ENCODE data around the gene HLA-G. TPM values are rescaled to one million over a fixed set of nuclear protein-coding genes. Genes with fewer than 3 reads are reported as not detected.
"Not testable (repeated sequence)": the region's sequence is repeated elsewhere in the genome, so short reads cannot be mapped to it uniquely, and the experiment has no call there.

Gene HLA-G
- total RNA-seq, 2 experiments from 2014 or later = 1.3 TPM

DNA sequence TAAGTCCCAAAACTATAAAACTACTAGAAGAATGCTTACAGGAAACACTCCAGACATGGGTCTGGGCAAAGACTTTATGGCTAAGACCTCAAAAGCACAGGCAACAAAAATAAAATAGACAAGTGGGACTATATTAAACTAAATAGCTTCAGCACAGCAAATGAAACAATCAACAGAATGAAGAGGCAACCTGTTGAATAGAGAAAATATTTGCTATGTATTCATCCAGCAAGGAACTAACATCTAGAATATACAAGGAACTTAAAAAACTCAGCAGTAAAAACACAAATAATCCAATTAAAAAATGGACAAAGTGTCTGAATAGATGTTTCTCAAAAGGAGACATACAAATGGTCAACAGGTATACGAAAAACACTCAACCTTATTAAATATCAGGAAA, 30.4 kb downstream of the HLA-G start:
- no peak for DNase-seq
- H3K4me1 Mint-ChIP-seq = no peaks in the 10 kb centered on the region
- H3K36me3 Mint-ChIP-seq (ENCODE audit: low read depth) = no peaks in the 10 kb centered on the region
- H3K27ac Mint-ChIP-seq = no peak overlapping the region
- peaks cover 56% of the 10 kb centered on the region for H3K27me3 Mint-ChIP-seq
- H3K4me3 Mint-ChIP-seq = no peak overlapping the region
- POLR2A ChIA-PET = no interaction called here
- CTCF ChIA-PET = no interaction called here
- no peaks in the 10 kb centered on the region for H3K9me3 Mint-ChIP-seq

DNA sequence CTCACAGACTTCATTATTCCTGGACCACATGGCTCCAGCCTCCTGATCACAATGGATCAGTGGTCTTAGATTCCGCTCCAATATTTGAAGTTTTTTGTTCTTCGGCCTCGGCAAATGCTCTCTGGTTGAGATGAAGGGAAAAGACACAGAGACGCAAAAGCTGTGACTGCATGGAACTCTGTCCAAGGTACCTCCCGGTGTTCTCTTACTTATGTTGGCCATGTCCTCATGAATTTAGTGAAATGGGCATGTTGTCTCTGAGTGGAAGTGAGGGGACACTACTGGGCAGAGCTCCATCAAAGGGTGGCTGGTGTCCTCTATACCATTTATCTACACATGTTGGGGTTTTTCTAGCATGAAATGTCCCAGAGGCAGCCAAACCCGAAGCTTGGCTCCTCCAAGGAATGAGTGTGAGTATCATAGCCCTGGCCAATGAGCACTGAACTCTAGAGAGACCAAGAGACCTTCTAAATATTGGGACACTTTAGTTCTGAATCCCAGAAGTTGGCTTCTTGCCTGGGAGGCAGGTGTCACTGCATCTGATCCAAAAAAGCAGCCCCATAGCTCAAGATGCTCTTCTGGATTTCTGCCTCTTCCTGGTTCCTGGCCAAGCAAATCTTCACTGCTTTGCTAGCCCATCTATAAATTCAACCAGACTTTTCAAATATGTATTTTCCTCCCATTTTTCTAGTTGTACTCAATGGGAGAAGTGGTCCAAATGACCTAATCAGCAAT, 34.1 kb downstream of the HLA-G start:
- Mint-ChIP-seq H3K9me3 (no peaks in the 10 kb centered on the region), H3K27ac (no peak overlapping the region), H3K4me1 (no peaks in the 10 kb centered on the region), H3K27me3 (peaks cover 58% of the 10 kb centered on the region), H3K36me3 (ENCODE audit: low read depth) (no peaks in the 10 kb centered on the region), H3K4me3 (no peak overlapping the region)
- CTCF ChIA-PET = interaction anchor here (1.3 to 1.4 kb wide), 2 partner anchors 124 to 177 kb away, joined by 3 read pairs; no protein-coding TSS in a partner anchor
- POLR2A ChIA-PET = interaction anchor here (0.5 to 0.7 kb wide), 2 partner anchors 84 to 220 kb away, joined by 3 to 7 read pairs; no protein-coding TSS in a partner anchor
- no peak for DNase-seq

DNA sequence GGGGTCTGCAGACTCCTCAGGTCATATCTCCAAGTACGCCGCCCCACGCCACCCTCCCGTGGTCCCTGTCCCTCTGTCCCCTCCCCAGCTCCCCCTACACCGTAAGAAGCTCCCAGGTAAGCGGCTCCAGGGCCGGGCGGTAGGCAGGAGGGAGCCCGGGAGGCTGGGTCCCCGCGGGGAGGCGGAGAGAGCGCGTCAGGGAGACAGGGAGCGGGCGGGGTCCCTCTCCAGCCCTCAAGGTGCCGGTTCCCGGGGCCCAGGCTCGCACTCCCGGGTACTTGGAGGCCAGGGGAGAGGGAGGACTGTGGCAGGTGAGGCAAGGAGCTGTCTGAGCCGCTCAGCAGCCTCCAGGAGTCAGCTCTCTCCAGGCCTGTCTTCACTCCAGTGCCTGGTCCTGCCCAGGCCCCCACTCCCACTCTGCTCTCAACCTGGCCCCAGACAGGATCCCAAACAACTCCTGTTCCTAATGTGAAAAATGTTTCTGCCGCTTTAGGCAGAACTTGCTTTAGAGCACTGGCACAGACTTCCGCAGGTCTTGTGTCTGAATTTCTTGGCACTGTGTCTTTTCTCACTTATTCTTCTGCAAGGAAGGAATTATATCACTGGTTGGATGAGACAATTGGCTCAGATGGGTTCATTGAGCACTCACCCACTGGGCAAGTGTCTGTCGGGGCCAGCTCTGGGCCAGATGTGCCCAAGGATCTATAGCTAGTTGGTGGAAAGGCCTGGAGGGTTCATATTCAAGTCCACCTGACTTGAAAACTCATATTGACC, 36.6 kb downstream of the HLA-G start:
- H3K4me3 Mint-ChIP-seq = no peak overlapping the region
- H3K4me1 Mint-ChIP-seq = no peaks in the 10 kb centered on the region
- H3K36me3 Mint-ChIP-seq (ENCODE audit: low read depth) = no peaks in the 10 kb centered on the region
- POLR2A ChIA-PET = no interaction called here
- H3K9me3 Mint-ChIP-seq = no peaks in the 10 kb centered on the region
- no peak for DNase-seq
- CTCF ChIA-PET = no interaction called here
- H3K27ac Mint-ChIP-seq = no peak overlapping the region
- H3K27me3 Mint-ChIP-seq = peaks cover 55% of the 10 kb centered on the region

DNA sequence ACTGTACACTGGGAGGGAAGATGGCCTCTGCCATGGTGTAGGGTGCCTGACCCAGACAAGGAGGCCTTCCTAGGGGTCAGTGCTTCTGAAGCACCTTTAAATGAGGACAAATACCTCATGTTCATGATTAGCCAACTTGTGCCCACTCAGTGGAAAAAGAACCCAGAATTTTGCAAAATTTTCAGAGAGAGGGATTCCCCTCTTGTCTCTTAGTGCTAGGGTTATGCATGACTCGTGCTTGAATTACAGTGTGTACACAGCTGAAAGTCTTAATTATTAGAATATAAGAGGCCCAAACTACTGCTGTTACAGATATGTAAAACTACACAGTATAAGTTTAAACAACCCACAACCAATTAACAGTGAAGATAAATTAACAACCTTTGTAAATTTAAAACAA, 38.0 kb downstream of the HLA-G start:
- H3K9me3 Mint-ChIP-seq = no peaks in the 10 kb centered on the region
- no peaks in the 10 kb centered on the region for H3K36me3 Mint-ChIP-seq (ENCODE audit: low read depth)
- DNase-seq = no peak
- H3K4me1 Mint-ChIP-seq = no peaks in the 10 kb centered on the region
- H3K4me3 Mint-ChIP-seq = no peak overlapping the region
- POLR2A ChIA-PET = no interaction called here
- H3K27me3 Mint-ChIP-seq = peaks cover 50% of the 10 kb centered on the region
- no peak overlapping the region for H3K27ac Mint-ChIP-seq
- CTCF ChIA-PET = no interaction called here

DNA sequence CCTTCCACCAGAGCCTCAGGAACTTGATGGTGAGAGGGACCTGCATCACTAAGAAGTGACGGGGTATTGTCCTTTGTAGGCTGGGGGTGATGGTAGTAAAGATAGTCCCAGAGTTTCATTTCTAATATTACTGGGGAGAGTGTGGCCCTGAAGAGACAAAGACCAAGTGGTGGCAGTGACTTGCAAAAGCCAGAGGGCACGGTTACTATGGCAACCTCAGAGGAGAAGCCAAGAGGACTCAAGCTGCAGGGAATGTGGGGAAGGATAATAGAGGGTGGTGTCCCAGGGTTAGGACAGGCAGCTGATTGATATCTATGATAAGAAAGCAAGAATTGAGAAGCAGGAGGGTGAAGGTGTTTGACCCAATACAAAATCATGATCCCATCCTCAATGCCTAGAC, 42.5 kb downstream of the HLA-G start:
- no peaks in the 10 kb centered on the region for H3K36me3 Mint-ChIP-seq (ENCODE audit: low read depth)
- no peak overlapping the region for H3K4me3 Mint-ChIP-seq
- CTCF ChIA-PET = interaction anchor here (0.5 kb wide), 1 partner anchor 171 kb away, joined by 3 read pairs; no protein-coding TSS in a partner anchor
- no peak overlapping the region for H3K27ac Mint-ChIP-seq
- peaks cover 20% of the 10 kb centered on the region for H3K27me3 Mint-ChIP-seq
- no peak for DNase-seq
- POLR2A ChIA-PET = no interaction called here
- no peaks in the 10 kb centered on the region for H3K9me3 Mint-ChIP-seq
- H3K4me1 Mint-ChIP-seq = peaks cover 2% of the 10 kb centered on the region

DNA sequence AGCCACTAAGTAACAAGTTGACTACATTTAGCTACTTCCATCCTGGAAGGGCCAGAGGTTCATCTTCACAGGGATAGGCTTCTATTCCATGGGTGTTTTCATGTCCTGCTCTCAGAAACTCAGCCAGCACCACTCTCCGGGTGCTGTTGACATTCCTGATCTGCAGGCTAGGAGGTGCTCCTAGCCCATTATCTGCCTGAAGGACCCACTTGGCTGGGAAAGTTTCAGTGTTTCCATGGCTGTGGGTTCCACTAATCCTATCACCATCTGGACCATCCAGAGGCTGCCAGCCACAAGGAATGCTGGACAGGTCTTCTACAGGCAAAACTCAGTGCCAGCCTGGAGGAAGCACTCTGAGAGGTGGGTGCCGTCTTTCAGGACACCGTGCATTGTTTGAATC, 45.2 kb downstream of the HLA-G start:
- Mint-ChIP-seq H3K36me3 (ENCODE audit: low read depth) (peaks cover 2% of the 10 kb centered on the region), H3K9me3 (peaks cover 7% of the 10 kb centered on the region), H3K27me3 (peaks cover 13% of the 10 kb centered on the region), H3K4me3 (no peak overlapping the region), H3K4me1 (peaks cover 2% of the 10 kb centered on the region), H3K27ac (no peak overlapping the region)
- CTCF ChIA-PET = no interaction called here
- DNase-seq = no peak
- POLR2A ChIA-PET = no interaction called here

DNA sequence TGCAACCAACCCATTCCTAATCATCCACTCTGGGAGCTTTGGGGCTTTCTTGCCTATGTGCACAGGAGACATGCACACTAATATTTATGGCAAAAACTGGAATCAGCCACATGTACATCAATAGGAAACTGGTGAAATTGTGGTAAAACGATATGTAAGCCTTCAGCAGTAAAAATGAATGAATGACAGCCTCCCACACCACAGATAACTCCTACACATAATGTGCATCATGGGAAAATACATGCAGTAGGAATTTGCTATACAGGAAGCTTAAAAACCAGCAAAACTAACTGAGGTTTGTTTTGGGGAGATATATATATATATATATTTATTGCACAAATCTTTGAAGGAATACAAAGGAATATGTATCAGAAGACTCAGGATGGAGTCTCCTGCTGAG, 47.6 kb downstream of the HLA-G start:
- POLR2A ChIA-PET = no interaction called here
- H3K27ac Mint-ChIP-seq = no peak overlapping the region
- no peak overlapping the region for H3K4me3 Mint-ChIP-seq
- peaks cover 7% of the 10 kb centered on the region for H3K9me3 Mint-ChIP-seq
- peaks cover 2% of the 10 kb centered on the region for H3K36me3 Mint-ChIP-seq (ENCODE audit: low read depth)
- H3K27me3 Mint-ChIP-seq = peaks cover 25% of the 10 kb centered on the region
- CTCF ChIA-PET = no interaction called here
- H3K4me1 Mint-ChIP-seq = peaks cover 2% of the 10 kb centered on the region
- DNase-seq = no peak

DNA sequence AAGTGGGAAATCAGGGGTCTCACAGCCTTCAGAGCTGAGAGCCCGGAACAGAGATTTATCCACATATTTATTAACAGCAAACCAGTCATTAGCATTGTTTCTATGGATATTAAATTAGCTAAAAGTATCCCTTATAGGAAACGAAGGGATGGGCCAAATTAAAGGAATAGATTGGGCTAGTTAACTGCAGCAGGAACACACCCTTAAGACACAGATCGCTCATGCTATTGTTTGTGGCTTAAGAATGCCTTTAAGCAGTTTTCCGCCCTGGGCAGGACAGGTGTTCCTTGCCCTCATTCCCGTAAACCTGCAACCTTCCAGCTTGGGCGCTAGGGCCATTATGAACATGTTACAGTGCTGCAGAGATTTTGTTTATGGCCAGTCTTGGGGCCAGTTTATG, 48.1 kb downstream of the HLA-G start:
- H3K36me3 Mint-ChIP-seq (ENCODE audit: low read depth); DNase-seq; H3K9me3 Mint-ChIP-seq; H3K4me3 Mint-ChIP-seq; H3K27ac Mint-ChIP-seq; CTCF ChIA-PET; H3K4me1 Mint-ChIP-seq; POLR2A ChIA-PET: not testable (repeated sequence)
- peaks cover 26% of the 10 kb centered on the region for H3K27me3 Mint-ChIP-seq

Other genes with a start within 250 kb of the HLA-G start
- not detected for gene OR2H2, start 242.7 kb upstream of the HLA-G start, total RNA-seq
- gene GABBR1, start 194.6 kb upstream of the HLA-G start, total RNA-seq = 10 to 100 TPM; 48.5 to 50.5 TPM
- gene MOG, start 170.7 kb upstream of the HLA-G start, total RNA-seq = not detected
- gene ZFP57, start 146.7 kb upstream of the HLA-G start, total RNA-seq = not detected
- 100 to 1,000 TPM; 315 to 372 TPM for gene HLA-F, start 104.4 kb upstream of the HLA-G start, total RNA-seq
- 1,000 to 10,000 TPM; 1,667 to 1,766 TPM for gene HLA-A, start 114.7 kb downstream of the HLA-G start, total RNA-seq
- 10 to 100 TPM; 52.9 to 59.1 TPM for gene POLR1H, start 233.4 kb downstream of the HLA-G start, total RNA-seq
- 10 to 100 TPM; 57.9 to 73.7 TPM for gene PPP1R11, start 239.4 kb downstream of the HLA-G start, total RNA-seq
- gene RNF39, start 247.9 kb downstream of the HLA-G start, total RNA-seq = not detected

Data from activated CD4-positive, alpha-beta T cell treated with anti-CD3 and anti-CD28 coated beads, Interleukin-2, amount 10 ng/mL, durations not matched to agents 7 days and 5 days (primary cell).